Kidney epithelial cell (primary cell): ENCODE results near the gene SNAP91. TPM values are rescaled to one million over a fixed set of nuclear protein-coding genes. Genes with fewer than 3 reads are reported as not detected.
"Not testable (repeated sequence)": the region's sequence is repeated elsewhere in the genome, so short reads cannot be mapped to it uniquely, and the experiment has no call there.

Experiments used
- DNase-seq: peaks from one replicate; pipeline ENCODE4 v3.0.0-alpha.2; 2010; ENCODE audit warnings: low read depth
- H3K27me3 ChIP-seq: 2 replicates; pipeline ENCODE4 v1.6.0; 2011; ENCODE audit warnings: low read length; ENCODE audit not compliant: control insufficient read depth, insufficient read depth
- H3K36me3 ChIP-seq: 2 replicates; pipeline ENCODE4 v1.5.1; 2011; ENCODE audit warnings: low read length; ENCODE audit not compliant: control insufficient read depth, insufficient read depth
- H3K4me3 ChIP-seq: 2 replicates; pipeline ENCODE4 v1.5.1; 2011; ENCODE audit warnings: low read depth, mild to moderate bottlenecking, control low read depth, low read length
- CTCF ChIP-seq: IDR thresholded peaks from 2 replicates; pipeline ENCODE4 v1.5.1; 2011; ENCODE audit warnings: mild to moderate bottlenecking, moderate library complexity, low read length, control low read depth, inconsistent platforms; ENCODE audit not compliant: insufficient read depth, poor library complexity, severe bottlenecking
- total RNA-seq: library from RNA; depleted of rRNA; stranded (reverse); fragments of >200 nt; gene quantifications from 2 replicates; pipeline ENCODE4 v1.2.3, GENCODE V29; 2015

Gene SNAP91
- total RNA-seq, 1 donor from 2014 or later = 0.13 TPM

GRCh38 chr6:83556871-83557270, 152.0 kb downstream of the SNAP91 start:
- Histone ChIP-seq H3K27me3 (no peaks in the 10 kb centered on the region), H3K4me3 (no peak overlapping the region), H3K36me3 (no peaks in the 10 kb centered on the region)
- no peak for TF ChIP-seq CTCF
- DNase-seq = no peak

- not testable (repeated sequence) for H3K27me3 ChIP-seq, DNase-seq, H3K36me3 ChIP-seq, H3K4me3 ChIP-seq
Measured at GRCh38 chr6:83551748-83552147, 157.2 kb downstream of the SNAP91 start.

- not testable (repeated sequence) for H3K27me3 ChIP-seq, H3K36me3 ChIP-seq, DNase-seq, H3K4me3 ChIP-seq
Measured at GRCh38 chr6:83550482-83550881, 158.4 kb downstream of the SNAP91 start.

- Histone ChIP-seq H3K4me3 (no peak overlapping the region), H3K27me3 (no peaks in the 10 kb centered on the region), H3K36me3 (no peaks in the 10 kb centered on the region)
- TF ChIP-seq CTCF = no peak
- DNase-seq = no peak
Measured at GRCh38 chr6:83546636-83547035, 162.3 kb downstream of the SNAP91 start.

- no peak for TF ChIP-seq CTCF
- H3K4me3 ChIP-seq = no peak overlapping the region
- no peaks in the 10 kb centered on the region for H3K27me3 ChIP-seq
- no peak for DNase-seq
- no peaks in the 10 kb centered on the region for H3K36me3 ChIP-seq
Measured at GRCh38 chr6:83539678-83540077, 169.2 kb downstream of the SNAP91 start.

GRCh38 chr6:83536647-83537589, 172.0 kb downstream of the SNAP91 start:
- TF ChIP-seq CTCF = no peak
- Histone ChIP-seq H3K27me3 (no peaks in the 10 kb centered on the region), H3K36me3 (no peaks in the 10 kb centered on the region), H3K4me3 (no peak overlapping the region)
- no peak for DNase-seq
